Endothelial cell of umbilical vein (primary cell): Measurements from ENCODE around the gene DLEC1. TPM values are rescaled to one million over a fixed set of nuclear protein-coding genes. Genes with fewer than 3 reads are reported as not detected.

Experiments
- BruUV-seq: library from RNA; stranded (reverse); fragments of 400-500 nt; replicated peaks from 2 replicates; lab custom pipeline; 2021; lab: Mats Ljungman, UMichigan
- CTCF ChIA-PET: fragments of 300-600, 350-600 bp; sonication (Branson Sonifier 250); formaldehyde crosslinking; loops from one replicate; lab custom pipeline; 2021; ENCODE audit warnings: antibody characterized with exemption, inconsistent platforms; lab: Charles Lee
- POLR2A ChIA-PET: fragments of 300-600, 350-600 bp; sonication (Branson Sonifier 250); formaldehyde crosslinking; loops from one replicate; lab custom pipeline; 2021; ENCODE audit warnings: antibody characterized with exemption, inconsistent platforms; lab: Charles Lee
- DNase-seq: peaks from one replicate; pipeline ENCODE4 v3.0.0-alpha.2; 2011; ENCODE audit warnings: low read depth, low spot score
- FAIRE-seq: peaks from 2 replicates; lab custom pipeline; 2011; peaks lifted over from hg19 to GRCh38; lab: Jason Lieb, UNC
- H2AFZ ChIP-seq: 2 replicates; pipeline ENCODE4 v1.6.0; 2012; ENCODE audit warnings: low read depth, low read length, control low read depth, inconsistent platforms
- H3K27ac ChIP-seq: 2 replicates; pipeline ENCODE4 v1.5.1; 2011; ENCODE audit warnings: low read depth, mild to moderate bottlenecking, control low read depth, low read length, moderate library complexity; ENCODE audit not compliant: insufficient read depth
- H3K27me3 ChIP-seq, 2 experiments: 2 replicates each; pipeline versions ENCODE4 v1.6.0 to v1.6.1; 2011; ENCODE audit warnings: low read length in 2 of 2, mixed read lengths in 1 of 2; ENCODE audit not compliant: control insufficient read depth in 2 of 2, insufficient read depth in 2 of 2
- H3K36me3 ChIP-seq, 2 experiments: 2 replicates in 1 of 2; 3 replicates in 1 of 2; pipeline ENCODE4 v1.5.1; 2011; ENCODE audit warnings: low read length in 2 of 2, mild to moderate bottlenecking in 1 of 2, moderate library complexity in 1 of 2; ENCODE audit not compliant: control insufficient read depth in 2 of 2, insufficient read depth in 2 of 2; ENCODE audit errors: extremely low read depth in 1 of 2
- H3K4me1 ChIP-seq: 3 replicates; pipeline ENCODE4 v1.5.1; 2011; ENCODE audit warnings: mild to moderate bottlenecking, low read length; ENCODE audit not compliant: control insufficient read depth, insufficient read depth; ENCODE audit errors: extremely low read depth
- H3K4me2 ChIP-seq: 2 replicates; pipeline ENCODE4 v1.6.1; 2011; ENCODE audit warnings: low read length, control low read depth, mixed read lengths; ENCODE audit not compliant: insufficient read depth
- H3K4me3 ChIP-seq, 3 experiments: fragments of 200-600 bp in 1 of 3; sonication (generic), shearing (Covaris generic) in 1 of 3; replicated peaks in 1 of 3; 2 replicates each; pipeline ENCODE4 v1.5.1; 2011 to 2016; ENCODE audit warnings: control low read depth in 3 of 3, low read length in 3 of 3, mild to moderate bottlenecking in 2 of 3, inconsistent platforms in 1 of 3, low read depth in 1 of 3, moderate library complexity in 1 of 3; ENCODE audit not compliant: insufficient read depth in 1 of 3
- H3K79me2 ChIP-seq: 2 replicates; pipeline ENCODE4 v1.6.0; 2012; ENCODE audit warnings: low read length, inconsistent platforms; ENCODE audit not compliant: control insufficient read depth, insufficient read depth
- H3K9ac ChIP-seq: replicated peaks from 2 replicates; pipeline ENCODE3; 2011; ENCODE audit warnings: low read length, control low read depth; ENCODE audit not compliant: insufficient read depth; ENCODE audit errors: extremely low read depth
- H3K9me1 ChIP-seq: replicated peaks from 3 replicates; pipeline ENCODE4 v1.6.0; 2011; ENCODE audit warnings: mild to moderate bottlenecking, low read length; ENCODE audit not compliant: control insufficient read depth, insufficient read depth; ENCODE audit errors: extremely low read depth
- H3K9me3 ChIP-seq: replicated peaks from 2 replicates; pipeline ENCODE4 v1.5.1; 2012; ENCODE audit warnings: low read length, inconsistent platforms; ENCODE audit not compliant: control insufficient read depth, insufficient read depth
- H4K20me1 ChIP-seq: replicated peaks from 2 replicates; pipeline ENCODE3; 2011; ENCODE audit warnings: mild to moderate bottlenecking, low read length; ENCODE audit not compliant: control insufficient read depth, insufficient read depth; ENCODE audit errors: extremely low read depth
- GATA2 ChIP-seq: IDR thresholded peaks from 2 replicates; pipeline ENCODE4 v1.7.0; 2011; ENCODE audit warnings: low read depth, mild to moderate bottlenecking, moderate library complexity, mixed read lengths, low read length; ENCODE audit not compliant: insufficient read length, insufficient read depth
- JUN ChIP-seq: IDR thresholded peaks from 2 replicates; pipeline ENCODE4 v1.6.1; 2011; ENCODE audit warnings: borderline replicate concordance, low read depth; ENCODE audit not compliant: insufficient read length, insufficient read depth
- POLR2A ChIP-seq: IDR thresholded peaks from 2 replicates; pipeline ENCODE4 v1.6.1; 2012; ENCODE audit warnings: low read depth, mild to moderate bottlenecking, control low read depth, low read length
- dilution Hi-C: fragments of 300-500 bp; cut with MboI; formaldehyde crosslinking; loops from one replicate; pipeline ENCODE4 v1.15.0; 2019; ENCODE audit warnings: low sequenced_read_pairs; ENCODE audit not compliant: extremely low pct_ligation_motif_present
- intact Hi-C: fragments of 100-400 bp; cut with micrococcal nuclease; formaldehyde crosslinking; loops from one replicate; pipeline ENCODE4 v1.10.0; 2022
- polyA plus RNA-seq, 4 experiments: library from polyadenylated mRNA; depleted of rRNA in 3 of 4; stranded (reverse) in 3 of 4; unstranded in 1 of 4; fragments of >200 nt; gene quantifications; 2 replicates each; pipeline versions ENCODE4 v1.2.1 to v1.2.3, GENCODE V29; 2011 to 2012; ENCODE audit warnings: missing spikeins in 1 of 4
- total RNA-seq: library from RNA; stranded (reverse); gene quantifications from 2 replicates; pipeline ENCODE4 v1.2.3, GENCODE V29; 2021
- TF ChIP-seq, protein P1 (sequence below): IDR thresholded peaks from 2 replicates; pipeline ENCODE4 v1.6.1; 2011; ENCODE audit not compliant: insufficient read depth, insufficient read length
- TF ChIP-seq, protein P2 (sequence below), 2 donors: IDR thresholded peaks; 1 replicate in 1 of 2; 2 replicates in 1 of 2; pipeline ENCODE4 v1.5.1; 2011; ENCODE audit warnings: low read length in 2 of 2, mild to moderate bottlenecking in 2 of 2, moderate library complexity in 2 of 2, control low read depth in 1 of 2, inconsistent platforms in 1 of 2, low read depth in 1 of 2; ENCODE audit not compliant: insufficient read depth in 1 of 2; ENCODE audit errors: extremely low read depth in 1 of 2

Gene DLEC1
- total and polyA plus RNA-seq, 2 donors (not counting 3 experiments of a cell fraction or from before 2014, with no cell fraction given): not detected

DNA sequence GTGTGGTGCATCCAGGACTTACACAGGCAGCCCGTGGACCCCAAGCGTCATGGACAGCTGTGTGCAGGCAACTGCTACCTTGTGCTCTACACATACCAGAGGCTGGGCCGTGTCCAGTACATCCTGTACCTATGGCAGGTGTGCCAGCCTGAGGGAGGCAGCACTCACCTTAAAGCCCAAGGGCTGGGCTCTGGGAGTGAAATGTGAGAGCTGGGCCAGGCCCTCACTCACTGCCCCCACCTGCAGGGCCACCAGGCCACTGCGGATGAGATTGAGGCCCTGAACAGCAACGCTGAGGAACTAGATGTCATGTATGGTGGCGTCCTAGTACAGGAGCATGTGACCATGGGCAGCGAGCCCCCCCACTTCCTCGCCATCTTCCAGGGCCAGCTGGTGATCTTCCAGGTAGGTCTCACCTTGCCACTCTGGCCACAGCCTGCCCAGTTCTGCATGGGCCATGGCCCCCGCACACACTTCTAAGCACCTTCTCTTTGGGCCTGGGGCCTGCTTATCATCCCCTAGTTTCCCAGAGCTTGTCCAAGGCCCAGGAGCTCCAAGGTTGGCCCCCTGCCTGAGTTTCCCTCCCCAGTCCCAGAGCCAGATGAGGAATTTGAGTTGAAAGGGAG lies 37.4 kb upstream of the DLEC1 start:
- no peak overlapping the region for H3K9ac ChIP-seq
- H3K4me1 ChIP-seq: peaks cover 4% of the 10 kb centered on the region
- no peaks in the 10 kb centered on the region for H3K9me3 ChIP-seq
- ChIA-PET CTCF (interaction anchor here (0.6 to 3.6 kb wide), 5 partner anchors 12 to 147 kb away, joined by 3 to 34 read pairs (median 5); no protein-coding TSS in a partner anchor), POLR2A (no interaction called here)
- no peak for FAIRE-seq
- peaks cover 0 to 12% of the 10 kb centered on the region in 2 experiments for H3K36me3 ChIP-seq
- no peaks in the 10 kb centered on the region for H3K79me2 ChIP-seq
- no peaks in the 10 kb centered on the region for H3K9me1 ChIP-seq
- no peak for DNase-seq
- no peaks in the 10 kb centered on the region for H4K20me1 ChIP-seq
- dilution Hi-C loops: no loop called here
- no peak overlapping the region for H2AFZ ChIP-seq
- H3K4me3 ChIP-seq: no peak overlapping the region
- BruUV-seq: no TSS peak
- H3K27ac ChIP-seq: no peak overlapping the region
- intact Hi-C loops: no loop called here
- H3K4me2 ChIP-seq: no peak overlapping the region
- H3K27me3 ChIP-seq: no peaks in the 10 kb centered on the region
- TF ChIP-seq JUN (no peak), POLR2A (no peak), GATA2 (no peak)
- TF ChIP-seq, protein P1, sequence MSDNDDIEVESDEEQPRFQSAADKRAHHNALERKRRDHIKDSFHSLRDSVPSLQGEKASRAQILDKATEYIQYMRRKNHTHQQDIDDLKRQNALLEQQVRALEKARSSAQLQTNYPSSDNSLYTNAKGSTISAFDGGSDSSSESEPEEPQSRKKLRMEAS: no peak
- TF ChIP-seq, protein P2, sequence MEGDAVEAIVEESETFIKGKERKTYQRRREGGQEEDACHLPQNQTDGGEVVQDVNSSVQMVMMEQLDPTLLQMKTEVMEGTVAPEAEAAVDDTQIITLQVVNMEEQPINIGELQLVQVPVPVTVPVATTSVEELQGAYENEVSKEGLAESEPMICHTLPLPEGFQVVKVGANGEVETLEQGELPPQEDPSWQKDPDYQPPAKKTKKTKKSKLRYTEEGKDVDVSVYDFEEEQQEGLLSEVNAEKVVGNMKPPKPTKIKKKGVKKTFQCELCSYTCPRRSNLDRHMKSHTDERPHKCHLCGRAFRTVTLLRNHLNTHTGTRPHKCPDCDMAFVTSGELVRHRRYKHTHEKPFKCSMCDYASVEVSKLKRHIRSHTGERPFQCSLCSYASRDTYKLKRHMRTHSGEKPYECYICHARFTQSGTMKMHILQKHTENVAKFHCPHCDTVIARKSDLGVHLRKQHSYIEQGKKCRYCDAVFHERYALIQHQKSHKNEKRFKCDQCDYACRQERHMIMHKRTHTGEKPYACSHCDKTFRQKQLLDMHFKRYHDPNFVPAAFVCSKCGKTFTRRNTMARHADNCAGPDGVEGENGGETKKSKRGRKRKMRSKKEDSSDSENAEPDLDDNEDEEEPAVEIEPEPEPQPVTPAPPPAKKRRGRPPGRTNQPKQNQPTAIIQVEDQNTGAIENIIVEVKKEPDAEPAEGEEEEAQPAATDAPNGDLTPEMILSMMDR (IDR thresholded peaks at IDR 0.05; ENCODE audit: extremely low read depth in 1 of 2, insufficient read depth in 1 of 2, low read depth in 1 of 2, low read length in 2 of 2): peak; percentile 5 to 26
